GM18870 (cell line): ENCODE results near the gene GDPGP1.
A peak's percentile ranks its signal among the peaks of the same experiment; 100 is the strongest.

Experiments
- ATAC-seq: cut with Tn5 transposase; IDR thresholded peaks from one replicate; pipeline ENCODE4 v1.9.1; 2021; ENCODE audit warnings: moderate library complexity; ENCODE audit not compliant: unreplicated experiment

Gene GDPGP1

DNA sequence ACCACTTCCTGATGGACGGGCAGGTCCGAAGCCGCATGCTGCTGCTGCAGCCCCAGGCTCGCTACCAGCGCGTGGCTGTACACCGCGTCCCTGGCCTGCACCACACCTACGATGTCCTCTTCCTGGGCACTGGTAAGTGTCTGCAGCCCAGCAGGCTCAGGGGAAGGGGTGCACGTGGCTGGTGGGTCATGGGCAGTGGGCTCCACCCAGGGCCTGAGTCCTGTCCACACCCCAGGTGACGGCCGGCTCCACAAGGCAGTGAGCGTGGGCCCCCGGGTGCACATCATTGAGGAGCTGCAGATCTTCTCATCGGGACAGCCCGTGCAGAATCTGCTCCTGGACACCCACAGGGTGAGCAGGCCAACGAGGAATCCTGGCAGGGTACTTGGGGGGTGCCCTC, 9.0 kb upstream of the GDPGP1 start:
- no peak for ATAC-seq

DNA sequence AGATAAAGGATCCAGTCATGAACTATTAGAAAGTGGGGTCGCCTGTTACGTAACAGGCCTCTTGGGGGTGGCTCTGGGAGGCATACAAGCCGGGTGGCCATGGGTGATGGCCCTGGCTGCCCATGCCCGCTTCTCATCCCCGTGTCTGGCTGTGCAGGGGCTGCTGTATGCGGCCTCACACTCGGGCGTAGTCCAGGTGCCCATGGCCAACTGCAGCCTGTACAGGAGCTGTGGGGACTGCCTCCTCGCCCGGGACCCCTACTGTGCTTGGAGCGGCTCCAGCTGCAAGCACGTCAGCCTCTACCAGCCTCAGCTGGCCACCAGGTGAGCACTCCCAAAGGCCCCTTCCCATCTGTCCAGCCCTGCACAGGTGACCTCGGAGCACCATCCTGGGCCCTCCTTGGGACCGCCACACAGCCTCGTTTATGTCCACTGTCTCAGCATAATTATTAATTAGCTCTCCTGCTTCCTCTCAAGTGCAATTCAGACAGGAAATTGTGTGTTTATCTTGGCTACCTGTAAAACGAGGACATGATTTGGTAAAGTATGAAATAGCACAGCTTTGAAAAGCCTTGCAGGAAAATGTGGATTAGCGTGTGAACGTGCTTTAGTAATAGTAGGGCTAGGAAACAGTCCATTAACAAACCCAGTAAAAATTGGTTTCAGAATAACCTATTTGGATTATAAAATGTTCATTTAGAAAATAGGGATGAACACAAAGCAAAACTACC, 8.3 kb upstream of the GDPGP1 start:
- ATAC-seq: no peak

DNA sequence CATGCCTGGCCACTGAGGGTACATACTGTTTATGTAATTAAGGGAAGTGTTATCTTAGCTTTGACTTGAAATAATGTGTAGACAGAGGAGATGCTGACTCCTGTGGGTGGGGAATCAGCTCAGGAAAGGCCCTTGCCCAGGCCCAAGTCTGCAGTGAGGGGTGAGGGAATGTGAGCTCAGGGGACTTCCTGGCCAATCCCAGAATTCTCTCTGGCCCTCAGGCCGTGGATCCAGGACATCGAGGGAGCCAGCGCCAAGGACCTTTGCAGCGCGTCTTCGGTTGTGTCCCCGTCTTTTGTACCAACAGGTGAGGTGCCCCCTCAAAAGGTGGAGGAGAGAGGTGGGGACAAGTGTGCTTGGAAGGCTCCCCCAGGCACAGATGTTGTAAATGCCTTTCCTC, 6.7 kb upstream of the GDPGP1 start:
- no peak for ATAC-seq

DNA sequence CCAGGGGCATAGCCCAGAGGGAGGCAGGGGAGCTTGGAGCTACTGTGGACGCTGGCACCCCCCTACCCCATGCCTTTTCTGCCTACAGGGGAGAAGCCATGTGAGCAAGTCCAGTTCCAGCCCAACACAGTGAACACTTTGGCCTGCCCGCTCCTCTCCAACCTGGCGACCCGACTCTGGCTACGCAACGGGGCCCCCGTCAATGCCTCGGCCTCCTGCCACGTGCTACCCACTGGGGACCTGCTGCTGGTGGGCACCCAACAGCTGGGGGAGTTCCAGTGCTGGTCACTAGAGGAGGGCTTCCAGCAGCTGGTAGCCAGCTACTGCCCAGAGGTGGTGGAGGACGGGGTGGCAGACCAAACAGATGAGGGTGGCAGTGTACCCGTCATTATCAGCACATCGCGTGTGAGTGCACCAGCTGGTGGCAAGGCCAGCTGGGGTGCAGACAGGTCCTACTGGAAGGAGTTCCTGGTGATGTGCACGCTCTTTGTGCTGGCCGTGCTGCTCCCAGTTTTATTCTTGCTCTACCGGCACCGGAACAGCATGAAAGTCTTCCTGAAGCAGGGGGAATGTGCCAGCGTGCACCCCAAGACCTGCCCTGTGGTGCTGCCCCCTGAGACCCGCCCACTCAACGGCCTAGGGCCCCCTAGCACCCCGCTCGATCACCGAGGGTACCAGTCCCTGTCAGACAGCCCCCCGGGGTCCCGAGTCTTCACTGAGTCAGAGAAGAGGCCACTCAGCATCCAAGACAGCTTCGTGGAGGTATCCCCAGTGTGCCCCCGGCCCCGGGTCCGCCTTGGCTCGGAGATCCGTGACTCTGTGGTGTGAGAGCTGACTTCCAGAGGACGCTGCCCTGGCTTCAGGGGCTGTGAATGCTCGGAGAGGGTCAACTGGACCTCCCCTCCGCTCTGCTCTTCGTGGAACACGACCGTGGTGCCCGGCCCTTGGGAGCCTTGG, 5.9 kb upstream of the GDPGP1 start:
- no peak for ATAC-seq

DNA sequence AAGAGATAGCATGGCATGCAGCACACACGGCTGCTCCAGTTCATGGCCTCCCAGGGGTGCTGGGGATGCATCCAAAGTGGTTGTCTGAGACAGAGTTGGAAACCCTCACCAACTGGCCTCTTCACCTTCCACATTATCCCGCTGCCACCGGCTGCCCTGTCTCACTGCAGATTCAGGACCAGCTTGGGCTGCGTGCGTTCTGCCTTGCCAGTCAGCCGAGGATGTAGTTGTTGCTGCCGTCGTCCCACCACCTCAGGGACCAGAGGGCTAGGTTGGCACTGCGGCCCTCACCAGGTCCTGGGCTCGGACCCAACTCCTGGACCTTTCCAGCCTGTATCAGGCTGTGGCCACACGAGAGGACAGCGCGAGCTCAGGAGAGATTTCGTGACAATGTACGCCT, 5.0 kb upstream of the GDPGP1 start:
- ATAC-seq: no peak

DNA sequence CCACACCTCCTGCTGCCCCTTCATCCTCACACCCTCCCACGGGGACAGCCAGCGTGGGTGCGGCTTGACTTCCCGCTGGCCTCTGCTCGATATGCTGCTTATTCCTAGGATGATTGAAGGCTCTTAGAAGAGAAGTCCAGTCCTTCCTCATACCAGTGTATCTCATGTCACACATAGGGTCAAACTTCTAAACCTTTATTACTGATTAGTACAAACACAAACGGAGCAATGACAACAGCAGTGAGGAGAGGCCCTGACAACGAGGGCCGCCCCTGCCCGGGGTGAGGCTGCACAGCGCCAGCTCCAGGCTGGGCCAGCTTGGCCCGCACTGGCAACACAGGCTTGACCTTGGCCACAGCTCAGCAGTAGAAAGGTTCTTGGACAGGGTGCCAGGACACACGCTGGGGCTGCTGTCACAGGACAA, 3.9 kb upstream of the GDPGP1 start:
- ATAC-seq: no peak

DNA sequence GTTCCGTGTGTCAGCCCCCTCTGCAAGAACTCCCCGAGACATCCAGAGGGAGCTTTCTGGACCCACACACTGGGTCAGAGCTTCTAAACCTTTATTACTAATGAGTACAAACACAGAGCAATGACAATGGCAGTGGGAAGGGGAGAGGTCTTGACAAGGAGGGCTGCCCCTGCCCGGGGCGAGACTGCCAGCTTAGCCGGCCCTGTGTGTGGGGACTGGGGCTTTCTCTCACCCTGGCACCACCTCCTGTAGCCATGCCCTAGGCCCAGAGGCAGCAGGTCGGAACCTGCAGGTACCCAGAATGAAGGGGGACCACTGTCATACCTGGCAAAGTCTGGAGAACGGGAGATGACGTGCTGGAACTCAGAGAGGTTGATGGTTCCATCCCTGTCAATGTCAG, 3.4 kb upstream of the GDPGP1 start:
- no peak for ATAC-seq

DNA sequence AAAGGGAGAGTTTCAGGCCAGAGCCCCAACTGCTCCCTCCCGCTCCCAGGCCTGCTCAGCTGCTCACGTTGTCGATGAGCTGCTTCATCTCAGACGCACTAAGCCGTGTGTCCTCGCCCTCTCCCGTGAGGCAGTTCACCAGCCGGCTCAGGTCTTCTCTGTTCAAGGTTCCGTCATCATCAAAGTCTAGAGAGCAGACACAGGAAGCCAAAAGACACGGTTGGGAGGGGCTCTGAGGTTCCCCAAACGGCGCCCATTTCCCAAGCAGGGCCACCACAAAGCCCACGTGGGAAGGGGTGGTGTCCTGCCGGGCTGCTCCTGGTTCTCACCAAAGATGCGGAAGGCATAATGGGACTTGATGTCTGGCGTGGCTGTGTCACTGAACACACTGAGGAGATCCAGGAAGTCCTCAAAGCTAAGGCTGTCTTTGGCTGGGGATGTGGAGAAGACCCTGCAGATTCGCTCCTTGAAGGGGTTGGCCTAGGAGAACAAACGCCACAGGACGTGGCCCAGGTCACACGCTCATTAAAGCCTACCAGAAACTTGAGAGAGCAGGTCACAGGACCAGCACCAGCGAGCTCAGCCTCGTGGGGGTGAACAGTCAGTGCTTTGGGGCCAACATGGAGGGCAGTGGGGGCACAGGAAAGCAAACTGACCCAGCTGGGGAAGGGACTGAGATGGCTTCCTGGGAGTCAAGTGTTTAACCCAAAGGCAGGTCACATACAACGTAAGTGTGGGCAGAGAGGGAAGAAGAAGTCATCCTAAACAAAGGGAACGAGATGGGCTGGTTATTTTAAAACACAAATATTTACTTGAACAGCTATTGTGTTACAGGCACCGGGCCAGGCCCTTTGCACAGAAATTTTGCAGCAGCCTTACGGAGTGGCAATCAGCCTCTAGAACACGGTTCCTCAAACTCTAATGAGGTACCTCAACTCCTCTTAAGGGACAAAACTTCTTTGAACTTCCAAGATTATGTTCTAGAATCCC, 2.7 kb upstream of the GDPGP1 start:
- ATAC-seq: no peak

DNA sequence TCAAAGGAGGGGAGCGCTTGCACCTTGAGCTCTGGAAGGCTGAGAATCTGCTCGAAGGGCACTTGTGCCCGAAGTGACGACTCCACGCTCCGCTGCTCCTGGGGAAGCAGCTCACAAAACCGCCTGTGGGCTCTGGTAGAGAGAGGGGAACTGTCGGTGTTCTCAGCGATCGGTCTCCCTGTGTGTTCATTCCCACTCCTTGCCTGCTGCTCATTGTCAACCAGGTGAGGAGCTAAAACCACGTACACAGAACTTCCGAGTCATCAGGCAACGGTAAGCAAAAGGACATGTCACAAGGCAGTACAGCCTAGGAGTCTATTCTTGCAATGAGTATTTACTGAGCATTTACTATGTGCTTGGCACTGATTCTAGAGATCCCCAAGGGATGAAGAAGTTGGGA, 1.8 kb upstream of the GDPGP1 start:
- ATAC-seq: no peak

DNA sequence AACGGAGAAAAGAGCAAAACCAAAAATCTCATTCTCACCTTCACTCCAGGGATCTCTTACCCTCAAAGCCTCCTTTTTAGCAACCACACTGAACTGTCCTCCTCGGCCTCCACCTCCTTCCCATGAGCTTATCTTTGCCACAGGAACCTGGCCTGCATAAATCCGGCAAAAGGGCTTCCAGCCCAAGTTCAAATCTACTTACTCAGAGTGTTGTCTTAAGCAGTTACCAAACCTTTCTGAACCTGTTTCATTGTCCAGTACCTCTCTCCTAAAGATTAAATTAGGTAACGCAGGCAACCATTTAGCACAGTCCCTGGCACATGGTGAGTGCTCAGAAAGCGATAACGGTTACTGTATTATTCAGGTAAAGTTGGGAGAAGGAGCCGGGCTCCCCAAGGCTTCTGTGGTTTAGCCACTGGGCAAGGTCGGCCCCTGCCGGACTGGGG, 1.0 kb upstream of the GDPGP1 start:
- ATAC-seq: no peak

DNA sequence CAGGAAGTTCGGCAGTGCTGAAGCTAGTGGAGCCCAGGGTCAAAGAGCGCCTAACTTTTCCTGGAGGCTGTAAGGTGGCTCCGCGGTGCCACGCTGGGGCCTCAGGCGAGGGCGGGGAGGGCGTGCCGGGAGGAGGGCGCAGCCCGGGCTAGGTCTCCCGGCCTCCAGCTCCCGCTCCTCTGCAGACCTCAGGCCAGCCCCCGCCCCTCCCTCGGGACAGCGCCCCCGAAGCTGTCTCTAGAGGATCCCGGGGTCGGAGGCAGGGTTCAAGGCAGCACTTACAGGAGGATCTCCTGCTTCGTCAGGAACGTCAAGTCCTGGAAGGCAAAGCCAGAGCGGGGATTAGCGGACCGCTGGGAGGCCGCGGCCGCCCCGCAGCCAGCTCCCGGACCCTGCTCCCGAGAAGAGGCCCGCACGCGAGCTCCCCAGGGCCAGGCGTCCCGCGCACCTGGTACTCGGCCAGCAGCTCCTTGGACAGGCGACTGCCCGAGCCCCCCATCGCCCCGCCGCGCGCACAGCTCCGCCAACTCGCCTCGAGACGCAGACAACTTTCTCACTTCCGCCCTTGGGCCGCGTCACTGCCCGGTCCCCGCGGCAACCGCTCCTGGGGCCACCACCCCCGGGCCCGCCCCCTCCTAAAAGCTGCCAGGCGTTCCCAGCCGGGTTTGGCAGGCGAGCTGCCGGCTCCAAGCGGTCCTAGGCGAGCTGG, 468 bp upstream of the GDPGP1 start, which contains the start of gene CIB1:
CIB1 (minus strand) TSS at position 555 of the 709 bp plus-strand sequence; CDS start at position 499, 56 bp downstream.
- ATAC-seq: peak; percentile 67

DNA sequence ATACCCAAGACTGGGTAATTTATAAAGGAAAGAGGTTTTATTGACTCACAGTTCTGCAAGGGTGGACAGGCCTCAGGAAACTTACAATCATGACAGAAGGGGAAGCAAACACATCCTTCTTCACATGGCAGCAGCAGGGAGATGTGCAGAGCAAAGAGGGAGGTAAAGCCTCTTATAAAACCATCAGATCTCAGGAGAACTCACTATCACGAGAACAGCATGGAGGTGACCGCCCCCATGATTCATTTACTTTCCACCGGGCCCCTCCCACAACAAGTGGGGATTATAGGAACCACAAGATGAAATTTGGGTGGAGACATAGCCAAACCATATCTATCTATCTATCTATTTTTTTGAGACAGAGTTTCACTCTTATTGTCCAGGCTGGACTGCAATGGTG, 5.4 kb downstream of the GDPGP1 start:
- no peak for ATAC-seq

DNA sequence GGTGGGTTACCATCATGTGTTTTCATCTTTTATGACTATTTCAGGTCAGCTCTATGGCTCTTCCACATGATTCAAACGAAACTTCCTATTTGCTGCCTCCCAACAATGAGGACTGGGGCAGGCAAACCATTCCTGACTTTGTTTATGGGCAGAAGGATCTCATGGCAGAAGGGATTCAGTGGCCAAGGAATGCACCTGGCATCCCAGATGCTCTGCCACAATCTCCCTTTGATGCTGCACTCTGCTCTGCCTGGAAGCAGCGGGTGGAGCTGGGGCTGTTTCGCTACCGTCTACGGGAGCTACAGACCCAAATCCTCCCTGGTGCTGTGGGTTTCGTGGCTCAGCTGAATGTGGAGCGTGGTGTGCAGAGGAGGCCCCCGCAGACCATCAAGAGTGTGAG, 6.8 kb downstream of the GDPGP1 start:
- ATAC-seq: no peak

DNA sequence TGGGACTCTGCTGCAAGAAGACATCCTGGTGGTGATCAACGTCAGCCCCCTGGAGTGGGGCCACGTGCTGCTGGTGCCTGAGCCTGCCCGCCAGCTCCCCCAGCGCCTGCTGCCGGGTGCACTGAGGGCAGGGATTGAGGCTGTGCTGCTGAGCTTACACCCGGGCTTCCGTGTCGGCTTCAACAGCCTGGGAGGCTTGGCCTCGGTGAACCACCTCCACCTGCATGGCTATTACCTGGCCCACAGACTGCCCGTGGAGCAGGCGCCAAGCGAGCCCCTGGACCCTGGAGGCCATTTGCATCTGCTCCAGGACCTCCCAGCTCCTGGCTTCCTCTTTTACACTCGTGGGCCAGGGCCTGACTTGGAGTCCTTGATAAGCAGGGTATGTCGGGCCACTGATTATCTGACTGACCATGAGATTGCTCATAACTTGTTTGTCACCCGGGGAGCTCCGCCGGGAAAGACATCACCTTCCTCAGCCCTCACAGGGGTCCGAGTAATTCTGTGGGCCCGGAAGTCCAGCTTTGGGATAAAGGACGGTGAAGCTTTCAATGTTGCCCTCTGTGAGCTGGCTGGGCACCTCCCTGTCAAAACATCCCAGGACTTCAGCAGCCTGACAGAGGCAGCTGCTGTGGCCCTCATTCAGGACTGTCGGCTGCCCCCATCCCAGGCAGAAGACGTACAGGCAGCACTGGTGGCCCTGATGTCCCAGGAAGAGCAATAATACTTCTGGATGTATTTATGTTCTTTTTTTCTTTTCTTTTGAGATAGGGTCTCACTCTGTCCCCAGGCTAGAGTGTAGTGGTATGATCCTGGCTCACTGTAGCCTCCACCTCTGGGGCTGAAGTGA, 7.6 kb downstream of the GDPGP1 start:
- no peak for ATAC-seq

DNA sequence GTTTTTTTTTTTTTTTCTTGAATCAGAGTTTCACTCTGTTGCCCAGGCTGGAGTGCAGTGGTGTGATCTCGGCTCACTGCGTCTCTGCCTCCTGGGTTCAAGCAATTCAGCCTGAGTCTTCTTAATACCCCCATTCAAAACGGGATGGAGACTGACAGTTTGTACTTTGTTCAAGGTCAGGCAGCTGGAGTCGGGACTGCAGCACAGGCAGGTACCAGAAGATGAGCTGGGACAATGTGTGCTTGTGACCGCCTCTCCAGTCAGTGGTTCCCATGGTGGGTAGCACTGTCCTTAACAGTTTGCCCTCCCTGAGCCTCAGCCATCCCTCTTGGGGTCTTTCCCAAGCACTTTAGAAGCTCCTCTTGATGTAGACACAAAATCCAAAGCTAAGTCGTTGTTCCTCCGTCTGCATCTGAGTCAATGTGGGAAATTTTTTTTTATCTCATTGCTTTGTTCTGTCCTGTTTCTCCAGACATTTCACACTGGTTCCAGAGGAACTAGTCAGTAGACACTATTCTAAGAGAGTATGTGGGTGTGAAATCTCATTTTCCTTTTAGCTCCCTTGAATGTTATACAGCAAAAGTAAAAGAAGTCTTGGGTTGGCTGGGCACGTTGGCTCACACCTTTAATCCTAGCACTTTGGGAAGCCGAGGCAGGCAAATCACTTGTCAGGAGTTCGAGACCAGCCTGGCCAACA, 10.1 kb downstream of the GDPGP1 start:
- ATAC-seq: no peak

DNA sequence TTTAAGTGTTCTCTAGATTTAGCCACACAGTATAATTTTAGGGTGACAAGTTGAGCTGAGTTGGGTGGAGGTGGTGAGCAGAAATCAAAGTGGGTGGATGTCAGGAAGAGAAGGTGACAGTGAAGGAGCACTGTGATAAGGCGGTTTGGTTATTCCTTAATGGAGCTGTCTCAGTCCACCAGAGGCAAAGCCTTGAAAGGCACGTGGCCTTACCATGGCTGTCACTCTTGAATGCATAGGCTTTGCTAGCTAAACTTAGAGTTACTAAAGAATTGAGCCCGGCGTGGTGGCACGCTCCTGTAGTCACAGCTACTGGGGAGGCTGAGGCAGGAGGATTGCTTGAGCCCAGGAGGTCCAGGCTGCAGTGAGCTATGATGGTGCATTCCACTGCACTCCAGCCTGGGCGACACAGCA, 14.8 kb downstream of the GDPGP1 start:
- no peak for ATAC-seq

DNA sequence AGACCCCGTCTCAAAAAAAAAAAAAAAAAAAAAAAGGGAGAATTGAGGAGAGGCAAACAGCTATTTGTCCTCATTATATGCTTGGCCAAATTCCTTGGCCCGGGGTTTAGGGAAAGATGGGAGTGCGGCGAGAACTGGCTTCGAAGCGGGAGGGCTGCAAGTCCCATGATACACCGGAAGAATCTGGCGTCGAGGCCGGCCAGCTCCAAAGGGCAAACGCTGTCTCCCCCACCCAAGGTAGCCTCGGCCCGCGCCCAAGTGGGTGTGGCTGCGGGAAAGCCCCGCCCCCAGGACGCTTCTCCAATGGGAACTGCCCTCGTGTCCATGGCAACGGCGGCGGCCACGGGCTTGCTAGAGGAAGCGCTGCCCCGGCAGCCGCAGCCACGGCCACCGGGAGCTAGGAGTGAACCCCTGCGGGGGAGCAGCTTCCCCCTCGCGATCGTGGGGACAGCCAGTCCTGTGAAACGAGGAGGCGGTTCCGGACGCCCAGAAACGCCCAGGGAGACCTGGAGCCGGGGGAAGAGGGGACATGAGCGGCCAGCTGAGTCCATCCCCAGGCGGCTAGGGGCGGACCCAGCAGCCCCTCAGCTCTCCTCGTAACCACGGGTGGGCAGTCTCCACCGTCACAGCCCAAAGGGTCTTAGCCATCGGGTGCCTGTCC, 15.3 kb downstream of the GDPGP1 start, which contains the start of gene TTLL13:
TTLL13 (plus strand) TSS at position 354 of the 661 bp plus-strand sequence. CDS start 1,075 bp downstream, outside the sequence.
- ATAC-seq: no peak

DNA sequence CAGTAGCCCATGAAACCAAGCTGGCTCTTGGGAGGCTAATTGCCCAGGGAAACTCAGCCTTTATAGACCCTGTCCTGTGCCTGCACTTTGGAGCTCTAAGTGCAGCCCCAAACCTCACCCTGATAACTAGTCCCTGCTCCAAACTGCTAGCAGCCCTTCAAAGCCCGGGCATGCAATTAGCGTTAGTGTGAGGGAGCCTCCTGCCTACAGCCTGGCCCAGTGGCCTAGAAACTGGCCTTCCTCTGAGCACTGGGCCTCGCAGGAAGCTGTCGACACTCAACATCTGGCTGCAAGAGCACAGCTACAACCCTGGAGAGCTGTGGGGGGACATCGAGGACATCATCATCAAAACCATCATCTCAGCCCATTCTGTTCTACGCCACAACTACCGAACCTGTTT, 23.8 kb downstream of the GDPGP1 start:
- ATAC-seq: no peak
